Memory B cell (primary cell): ENCODE results near the gene PRDX3.

Experiments used
- ATAC-seq: fragments of 150-1000 bp; cut with Tn5 transposase; 2 replicates; pipeline ENCODE4 v1.10.0; 2021; ENCODE audit warnings: low read depth, mild to moderate bottlenecking, moderate library complexity
- DNase-seq, 2 donors: peaks; one replicate each; pipeline ENCODE4 v3.0.0; 2022; ENCODE audit warnings: low spot score in 2 of 2
- H3K27ac Mint-ChIP-seq: one replicate; pipeline ENCODE4 v1.8.0; 2022; ENCODE audit warnings: mild to moderate bottlenecking, moderate library complexity, mixed read lengths
- H3K27me3 Mint-ChIP-seq: one replicate; pipeline ENCODE4 v1.8.0; 2022; ENCODE audit warnings: mixed read lengths
- H3K36me3 Mint-ChIP-seq: one replicate; pipeline ENCODE4 v1.8.0; 2022; ENCODE audit warnings: mild to moderate bottlenecking, mixed read lengths
- H3K4me1 Mint-ChIP-seq: one replicate; pipeline ENCODE4 v1.8.0; 2022; ENCODE audit warnings: mixed read lengths
- H3K4me3 Mint-ChIP-seq: one replicate; pipeline ENCODE4 v1.8.0; 2022; ENCODE audit warnings: mild to moderate bottlenecking, moderate library complexity, mixed read lengths
- H3K9me3 Mint-ChIP-seq: one replicate; pipeline ENCODE4 v1.8.0; 2022; ENCODE audit warnings: mixed read lengths

PRDX3 gene

GRCh38 chr10:119136084-119136483 lies 42.5 kb downstream of the PRDX3 start:
- no peak overlapping the region for H3K27ac Mint-ChIP-seq
- ATAC-seq (no peak), DNase-seq (no peak)
- peaks cover 7% of the 10 kb centered on the region for H3K36me3 Mint-ChIP-seq
- no peak overlapping the region for H3K4me3 Mint-ChIP-seq
- peaks cover 9% of the 10 kb centered on the region for H3K4me1 Mint-ChIP-seq
- no peaks in the 10 kb centered on the region for H3K9me3 Mint-ChIP-seq
- H3K27me3 Mint-ChIP-seq = no peaks in the 10 kb centered on the region

- Mint-ChIP-seq H3K4me1 (peaks cover 14% of the 10 kb centered on the region), H3K4me3 (no peak overlapping the region), H3K9me3 (no peaks in the 10 kb centered on the region), H3K27ac (no peak overlapping the region), H3K36me3 (peaks cover 10% of the 10 kb centered on the region), H3K27me3 (no peaks in the 10 kb centered on the region)
- no peak for DNase-seq
- no peak for ATAC-seq
Observed at GRCh38 chr10:119135513-119135881, 43.1 kb downstream of the PRDX3 start.

GRCh38 chr10:119133949-119134348 lies 44.7 kb downstream of the PRDX3 start:
- Mint-ChIP-seq H3K9me3 (no peaks in the 10 kb centered on the region), H3K27ac (no peak overlapping the region), H3K27me3 (no peaks in the 10 kb centered on the region), H3K4me3 (no peak overlapping the region), H3K36me3 (peaks cover 13% of the 10 kb centered on the region), H3K4me1 (peaks cover 8% of the 10 kb centered on the region)
- no peak for ATAC-seq
- DNase-seq = no peak

GRCh38 chr10:119132521-119133345 lies 45.9 kb downstream of the PRDX3 start:
- no peak for DNase-seq
- no peak overlapping the region for H3K4me3 Mint-ChIP-seq

GRCh38 chr10:119131512-119132240 lies 46.9 kb downstream of the PRDX3 start:
- no peaks in the 10 kb centered on the region for H3K9me3 Mint-ChIP-seq
- H3K27ac Mint-ChIP-seq = peak overlapping the region; percentile 86
- DNase-seq (peak in 1 of 2 donors; percentile 2), ATAC-seq (peak; percentile 59)
- H3K27me3 Mint-ChIP-seq = no peaks in the 10 kb centered on the region
- peaks cover 13% of the 10 kb centered on the region for H3K36me3 Mint-ChIP-seq
- H3K4me1 Mint-ChIP-seq = peaks cover 8% of the 10 kb centered on the region
- peak overlapping the region; percentile 85 for H3K4me3 Mint-ChIP-seq

More at GRCh38 chr10:119132521-119133345, 45.9 kb downstream of the PRDX3 start:
- H3K36me3 Mint-ChIP-seq = peaks cover 13% of the 10 kb centered on the region
- no peak for ATAC-seq
- no peaks in the 10 kb centered on the region for H3K9me3 Mint-ChIP-seq
- H3K4me1 Mint-ChIP-seq = peaks cover 8% of the 10 kb centered on the region
- H3K27ac Mint-ChIP-seq = peak overlapping the region; percentile 86
- H3K27me3 Mint-ChIP-seq = no peaks in the 10 kb centered on the region

- Mint-ChIP-seq H3K9me3 (peaks cover 3% of the 10 kb centered on the region), H3K27ac (no peak overlapping the region), H3K36me3 (peaks cover 21% of the 10 kb centered on the region), H3K4me3 (no peak overlapping the region), H3K4me1 (peaks cover 8% of the 10 kb centered on the region), H3K27me3 (no peaks in the 10 kb centered on the region)
- ATAC-seq = no peak
- DNase-seq = no peak
Observed at GRCh38 chr10:119129721-119130120, 48.9 kb downstream of the PRDX3 start.

GRCh38 chr10:119125942-119126341 lies 52.7 kb downstream of the PRDX3 start:
- Mint-ChIP-seq H3K27me3 (no peaks in the 10 kb centered on the region), H3K4me1 (peaks cover 4% of the 10 kb centered on the region), H3K9me3 (peaks cover 3% of the 10 kb centered on the region), H3K27ac (no peak overlapping the region), H3K36me3 (peaks cover 20% of the 10 kb centered on the region), H3K4me3 (no peak overlapping the region)
- no peak for DNase-seq
- no peak for ATAC-seq

- Mint-ChIP-seq H3K27me3 (no peaks in the 10 kb centered on the region), H3K36me3 (peaks cover 14% of the 10 kb centered on the region), H3K4me1 (peaks cover 4% of the 10 kb centered on the region), H3K9me3 (peaks cover 2% of the 10 kb centered on the region), H3K4me3 (no peak overlapping the region), H3K27ac (no peak overlapping the region)
- DNase-seq (no peak), ATAC-seq (no peak)
Observed at GRCh38 chr10:119120875-119121274, 57.7 kb downstream of the PRDX3 start.

- H3K36me3 Mint-ChIP-seq = peaks cover 11% of the 10 kb centered on the region
- ATAC-seq = peak; percentile 31
Observed at GRCh38 chr10:119120413-119120867, 58.2 kb downstream of the PRDX3 start.

GRCh38 chr10:119119400-119119799 lies 59.2 kb downstream of the PRDX3 start:
- no peaks in the 10 kb centered on the region for H3K27me3 Mint-ChIP-seq
- no peak overlapping the region for H3K27ac Mint-ChIP-seq
- ATAC-seq (no peak), DNase-seq (no peak)
- peaks cover 15% of the 10 kb centered on the region for H3K36me3 Mint-ChIP-seq
- H3K4me3 Mint-ChIP-seq = no peak overlapping the region
- H3K4me1 Mint-ChIP-seq = peaks cover 4% of the 10 kb centered on the region
- H3K9me3 Mint-ChIP-seq = no peaks in the 10 kb centered on the region

More at GRCh38 chr10:119120413-119120867, 58.2 kb downstream of the PRDX3 start:
- no peaks in the 10 kb centered on the region for H3K27me3 Mint-ChIP-seq
- no peak overlapping the region for H3K4me3 Mint-ChIP-seq
- no peak for DNase-seq
- no peaks in the 10 kb centered on the region for H3K9me3 Mint-ChIP-seq
- H3K27ac Mint-ChIP-seq = no peak overlapping the region
- peaks cover 4% of the 10 kb centered on the region for H3K4me1 Mint-ChIP-seq

- Mint-ChIP-seq H3K27me3 (no peaks in the 10 kb centered on the region), H3K9me3 (no peaks in the 10 kb centered on the region), H3K27ac (no peak overlapping the region), H3K36me3 (peaks cover 21% of the 10 kb centered on the region), H3K4me3 (no peak overlapping the region), H3K4me1 (peaks cover 4% of the 10 kb centered on the region)
- ATAC-seq (no peak), DNase-seq (no peak)
Observed at GRCh38 chr10:119118231-119118630, 60.4 kb downstream of the PRDX3 start.
